ENCODE results near the gene NKAP. TPM values are rescaled to one million over a fixed set of nuclear protein-coding genes. Genes with fewer than 3 reads are reported as not detected.

NKAP gene
- total and polyA plus RNA-seq, 2 of the 13 experiments (the other 11 are each of a cell fraction or from before 2014, with no cell fraction given) = 3.6 to 6.1 TPM

DNA sequence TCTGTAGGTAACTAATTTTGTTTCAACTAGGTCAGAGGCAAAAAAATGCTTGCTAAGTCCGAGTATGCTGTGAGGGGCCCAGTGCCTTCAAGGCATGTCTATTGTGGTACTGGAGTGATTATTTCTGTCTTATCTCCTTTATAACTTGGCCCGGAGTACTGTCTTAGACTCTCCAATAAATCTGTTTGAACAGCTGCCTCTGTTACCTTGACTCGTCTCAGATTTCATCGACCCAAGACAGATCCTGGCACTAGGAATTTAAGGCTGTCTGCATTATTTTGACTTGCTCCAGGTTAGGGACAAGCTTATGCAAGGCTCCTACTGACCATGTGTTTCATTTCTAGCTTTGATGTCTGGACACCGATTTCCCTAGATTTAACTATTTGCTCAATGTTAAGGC, 41.1 kb upstream of the NKAP start:
- ChIA-PET POLR2A (no interaction called here), CTCF (ENCODE audit: low intra/inter-chr PET ratio, low total read pairs) (no interaction called here)
- H3K4me3 ChIP-seq (replicated peaks in 1 of 3; ENCODE audit: insufficient read depth in 1 of 3, low read depth in 2 of 3, low read length in 3 of 3) = no peak overlapping the region
- H3K27ac ChIP-seq (ENCODE audit: extremely low read length, insufficient read depth, low read length) = no peak overlapping the region
- FAIRE-seq (no peak), DNase-seq (ENCODE audit: low spot score) (no peak), ATAC-seq (no peak)
- no peak overlapping the region for H3K4me2 ChIP-seq (ENCODE audit: low read depth, low read length)
- no peaks in the 10 kb centered on the region for H4K20me1 ChIP-seq (ENCODE audit: insufficient read depth, low read length)
- no peak overlapping the region for H2AFZ ChIP-seq (ENCODE audit: low read length)
- H3K27me3 ChIP-seq (ENCODE audit: control insufficient read depth in 1 of 2, insufficient read depth in 2 of 2, low read length in 2 of 2) = no peaks in the 10 kb centered on the region
- 0% methylated on average over 4 of the region's 5 CpGs for WGBS (ENCODE audit: low lambda C conversion rate)
- H3K9me3 ChIP-seq (ENCODE audit: low read length) = no peaks in the 10 kb centered on the region
- no peaks in the 10 kb centered on the region for H3K36me3 ChIP-seq (replicated peaks in 1 of 2; ENCODE audit: control insufficient read depth in 1 of 2, insufficient read depth in 2 of 2, low read length in 2 of 2)
- no peaks in the 10 kb centered on the region for H3K4me1 ChIP-seq (ENCODE audit: insufficient read depth, low read length)
- no peak overlapping the region for H3K9ac ChIP-seq (ENCODE audit: insufficient read depth, low read depth, low read length)
- intact Hi-C loops (cut with micrococcal nuclease; ENCODE audit: unreplicated experiment) (no loop called here), in situ Hi-C loops (cut with HindIII; ENCODE audit: extremely low pct_ligation_motif_present, low pct_unique_long_range_greater_than_20kb) (loop anchor here (25.0 kb wide), 1 partner anchor 153 kb away; no protein-coding TSS in a partner anchor)
- no TSS peak for BruUV-seq (replicated peaks)
- H3K79me2 ChIP-seq (ENCODE audit: insufficient read depth, low read length) = no peaks in the 10 kb centered on the region
- TF ChIP-seq, protein P1, sequence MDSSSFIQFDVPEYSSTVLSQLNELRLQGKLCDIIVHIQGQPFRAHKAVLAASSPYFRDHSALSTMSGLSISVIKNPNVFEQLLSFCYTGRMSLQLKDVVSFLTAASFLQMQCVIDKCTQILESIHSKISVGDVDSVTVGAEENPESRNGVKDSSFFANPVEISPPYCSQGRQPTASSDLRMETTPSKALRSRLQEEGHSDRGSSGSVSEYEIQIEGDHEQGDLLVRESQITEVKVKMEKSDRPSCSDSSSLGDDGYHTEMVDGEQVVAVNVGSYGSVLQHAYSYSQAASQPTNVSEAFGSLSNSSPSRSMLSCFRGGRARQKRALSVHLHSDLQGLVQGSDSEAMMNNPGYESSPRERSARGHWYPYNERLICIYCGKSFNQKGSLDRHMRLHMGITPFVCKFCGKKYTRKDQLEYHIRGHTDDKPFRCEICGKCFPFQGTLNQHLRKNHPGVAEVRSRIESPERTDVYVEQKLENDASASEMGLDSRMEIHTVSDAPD (CRISPR knock-in tag; IDR thresholded peaks at IDR 0.05) = no peak
- TF ChIP-seq ZBTB40 (IDR thresholded peaks at IDR 0.05) = no peak
- no peak for TF ChIP-seq ZBTB40 (CRISPR knock-in tag; IDR thresholded peaks at IDR 0.05)
- no peak for TF ChIP-seq ERF (CRISPR knock-in tag; IDR thresholded peaks at IDR 0.05)
- no peak for TF ChIP-seq STAG1 (CRISPR knock-in tag; IDR thresholded peaks at IDR 0.05)
- TF ChIP-seq SETDB1 (CRISPR knock-in tag; IDR thresholded peaks at IDR 0.05; ENCODE audit: borderline replicate concordance) = no peak
- TF ChIP-seq GABPA (IDR thresholded peaks at IDR 0.05; ENCODE audit: low read depth, low read length) = no peak
- TF ChIP-seq GABPA (CRISPR knock-in tag; IDR thresholded peaks at IDR 0.05; ENCODE audit: low read depth) = no peak
- no peak for TF ChIP-seq KDM6A (CRISPR knock-in tag; IDR thresholded peaks at IDR 0.05; ENCODE audit: low read depth)
- TF ChIP-seq EP300 (IDR thresholded peaks at IDR 0.05; ENCODE audit: low read depth in 2 of 2, low read length in 2 of 2) = no peak
- TF ChIP-seq EP300 (CRISPR knock-in tag; IDR thresholded peaks at IDR 0.05; ENCODE audit: borderline replicate concordance) = no peak
- TF ChIP-seq ZNF772 (CRISPR knock-in tag; IDR thresholded peaks at IDR 0.05) = no peak
- no peak for TF ChIP-seq TEF (CRISPR knock-in tag; IDR thresholded peaks at IDR 0.05)
- no peak for TF ChIP-seq ZNF235 (CRISPR knock-in tag; IDR thresholded peaks at IDR 0.05; ENCODE audit: borderline replicate concordance)
- no peak for TF ChIP-seq BRCA1 (CRISPR knock-in tag; IDR thresholded peaks at IDR 0.05)
- no peak for TF ChIP-seq ZC3H13 (CRISPR knock-in tag; IDR thresholded peaks at IDR 0.05)
- no peak for TF ChIP-seq ARHGAP35 (CRISPR knock-in tag; IDR thresholded peaks at IDR 0.05; ENCODE audit: borderline replicate concordance)

Data from HepG2 (cell line).